Fibroblast of mammary gland (primary cell): ENCODE results near the gene PPT1.

Source experiments
- DNase-seq: peaks from one replicate; pipeline ENCODE4 v3.0.0-alpha.2; 2010; ENCODE audit warnings: low read depth
- H3K4me3 ChIP-seq: 2 replicates; pipeline ENCODE4 v1.5.1; 2011; ENCODE audit warnings: low read depth, mild to moderate bottlenecking, low read length, moderate library complexity; ENCODE audit not compliant: control insufficient read depth
- CTCF ChIP-seq: conservative IDR thresholded peaks from 2 replicates; pipeline ENCODE4 v1.5.1; 2011; ENCODE audit warnings: low read depth, low read length, inconsistent platforms; ENCODE audit not compliant: control insufficient read depth, insufficient read depth

The PPT1 gene

GRCh38 chr1:40023379-40023944 is 73.6 kb downstream of the PPT1 start:
- no peak for TF ChIP-seq CTCF
- DNase-seq = no peak
- no peak overlapping the region for H3K4me3 ChIP-seq
